Lower leg skin (tissue), 3 donors: ENCODE measurements around the gene C19orf67.

Source experiments
- CTCF ChIP-seq, 3 donors: fragments of 450-650 bp; IDR thresholded peaks; one replicate each; pipeline ENCODE4 v1.5.1; 2016; ENCODE audit warnings: antibody characterized with exemption in 3 of 3, mild to moderate bottlenecking in 3 of 3, moderate library complexity in 2 of 3
- POLR2A ChIP-seq, 2 donors: fragments of 450-650 bp; IDR thresholded peaks; one replicate each; pipeline ENCODE4 v1.6.1; 2016 to 2017; ENCODE audit warnings: antibody characterized with exemption in 2 of 2, mild to moderate bottlenecking in 1 of 2, moderate library complexity in 1 of 2

GRCh38 chr19:14035706-14036105 is 49.9 kb downstream of the C19orf67 start:
- TF ChIP-seq POLR2A (IDR thresholded peaks at IDR 0.05): no peak
- no peak for TF ChIP-seq CTCF (IDR thresholded peaks at IDR 0.05)
